ENCODE data around the gene ASXL1. TPM values are rescaled to one million over a fixed set of nuclear protein-coding genes. Genes with fewer than 3 reads are reported as not detected.
"Not testable (repeated sequence)": the region's sequence is repeated elsewhere in the genome, so short reads cannot be mapped to it uniquely, and the experiment has no call there.

The ASXL1 gene
- total RNA-seq (2014; rRNA removed; shearing (Covaris generic); ENCODE audit: low replicate concordance) = 17.3 and 25.7 TPM in 2 replicates

- peak; percentile 100 for DNase-seq (ENCODE audit: low read depth)
- in situ Hi-C loops (cut with HindIII; ENCODE audit: low pct_unique_long_range_greater_than_20kb, low sequenced_read_pairs) = no loop called here
Observed at GRCh38 chr20:32357869-32358631, at the start of gene ASXL1. ASXL1 (plus strand) TSS chr20:32358331; CDS start chr20:32358776, 445 bp downstream.

DNA sequence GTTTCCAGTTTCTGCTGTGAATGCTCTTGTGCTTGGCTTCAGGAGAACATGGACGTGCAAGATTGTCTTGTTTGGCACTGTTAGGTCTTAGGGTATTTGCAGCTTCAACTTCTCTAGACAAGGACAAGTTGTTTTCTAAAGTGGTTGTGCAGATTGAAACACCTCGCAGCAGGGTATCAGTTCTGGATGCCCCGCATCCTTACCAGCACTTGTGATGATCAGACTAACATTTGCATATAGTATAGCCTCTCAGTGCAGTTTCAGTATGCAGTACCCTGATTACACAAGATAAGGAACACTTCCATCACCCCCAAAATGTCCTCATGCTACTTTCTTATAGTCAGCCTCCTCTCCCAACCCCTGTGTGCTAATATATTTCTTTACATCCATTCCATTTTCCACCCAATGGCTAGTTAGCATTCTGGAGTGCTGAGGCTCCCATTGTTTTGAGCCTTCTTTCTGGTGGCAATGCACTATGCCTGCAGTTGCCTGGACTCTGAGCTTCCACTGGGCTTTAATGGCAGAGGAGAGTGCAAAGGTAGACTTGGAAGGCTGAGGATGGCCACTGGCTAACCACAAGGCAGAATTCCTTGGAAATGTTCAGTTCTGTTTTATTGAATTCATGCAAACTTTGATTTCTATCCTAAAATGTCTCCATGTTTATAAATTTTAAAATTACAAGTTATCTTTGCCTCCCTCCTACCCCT, 45.3 kb upstream of the ASXL1 start:
- DNase-seq (ENCODE audit: low read depth) = no peak
- in situ Hi-C loops (cut with HindIII; ENCODE audit: low pct_unique_long_range_greater_than_20kb, low sequenced_read_pairs) = no loop called here

- in situ Hi-C loops (cut with HindIII; ENCODE audit: low pct_unique_long_range_greater_than_20kb, low sequenced_read_pairs) = no loop called here
- no peak for DNase-seq (ENCODE audit: low read depth)
Observed at GRCh38 chr20:32314768-32315167, 43.4 kb upstream of the ASXL1 start.

- in situ Hi-C loops (cut with HindIII; ENCODE audit: low pct_unique_long_range_greater_than_20kb, low sequenced_read_pairs) = no loop called here
Observed at GRCh38 chr20:32315399-32315798, 42.7 kb upstream of the ASXL1 start.

DNA sequence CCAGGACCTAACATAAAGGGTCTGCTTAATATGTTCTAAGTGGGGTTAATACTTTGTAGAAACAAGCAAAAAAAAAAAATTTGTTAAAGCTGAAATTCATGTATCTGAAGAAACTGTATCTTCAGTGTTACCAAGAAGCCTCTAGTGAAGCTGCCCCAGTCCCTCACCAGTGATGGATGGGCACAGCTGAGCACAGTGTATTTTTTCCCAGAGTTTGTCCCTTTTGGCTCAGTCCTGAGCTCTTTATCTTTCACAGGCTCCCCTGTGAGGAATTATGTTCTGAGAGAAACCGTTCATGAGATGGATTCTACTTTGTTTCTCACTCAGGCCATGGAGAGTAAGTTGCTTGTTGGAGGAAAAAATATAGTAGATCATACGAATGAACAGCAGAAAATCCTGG, 42.2 kb upstream of the ASXL1 start:
- DNase-seq (ENCODE audit: low read depth) = no peak
- in situ Hi-C loops (cut with HindIII; ENCODE audit: low pct_unique_long_range_greater_than_20kb, low sequenced_read_pairs) = no loop called here

More at GRCh38 chr20:32315399-32315798, 42.7 kb upstream of the ASXL1 start:
- no peak for DNase-seq (ENCODE audit: low read depth)

DNA sequence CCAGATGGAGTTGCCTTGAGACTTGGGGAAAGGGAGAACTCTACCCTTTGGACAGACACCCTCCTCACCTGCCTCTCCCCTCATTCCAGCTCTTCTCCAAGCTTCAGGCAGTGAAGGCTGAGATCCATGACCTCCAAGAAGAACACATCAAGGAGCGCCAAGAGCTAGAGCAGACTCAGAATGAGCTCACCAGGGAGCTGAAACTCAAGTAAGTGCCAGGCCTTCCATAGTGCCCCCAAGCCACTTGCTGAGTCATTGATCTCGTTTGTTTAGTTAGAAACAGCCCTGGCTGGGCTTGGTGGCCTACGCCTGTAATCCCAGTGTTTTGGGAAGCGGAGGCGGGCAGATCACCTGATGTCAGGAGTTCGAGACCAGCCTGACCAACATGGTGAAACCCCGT, 41.5 kb upstream of the ASXL1 start:
- DNase-seq (ENCODE audit: low read depth) = peak; percentile 15
- in situ Hi-C loops (cut with HindIII; ENCODE audit: low pct_unique_long_range_greater_than_20kb, low sequenced_read_pairs) = no loop called here

- in situ Hi-C loops (cut with HindIII; ENCODE audit: low pct_unique_long_range_greater_than_20kb, low sequenced_read_pairs) = no loop called here
- no peak for DNase-seq (ENCODE audit: low read depth)
Observed at GRCh38 chr20:32319100-32319499, 39.0 kb upstream of the ASXL1 start.

DNA sequence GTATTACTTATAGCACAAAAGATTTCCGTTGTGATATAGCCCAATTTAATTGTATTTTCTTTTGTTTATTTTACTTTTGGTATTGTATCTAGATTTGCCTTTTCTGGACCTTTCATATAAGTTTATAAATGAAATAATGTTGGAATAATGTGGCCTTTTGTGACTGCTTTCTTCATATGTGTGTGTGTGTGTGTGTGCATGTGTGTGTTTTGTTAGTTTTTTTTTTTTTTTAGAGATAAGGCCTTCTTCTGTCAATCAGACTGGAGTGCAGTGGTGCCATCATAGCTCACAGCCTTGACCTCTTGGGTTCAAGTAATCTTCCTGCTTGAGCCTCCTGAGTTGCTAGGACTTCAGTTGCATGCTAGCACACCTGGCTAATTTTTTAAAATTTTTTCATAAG, 37.8 kb upstream of the ASXL1 start:
- DNase-seq (ENCODE audit: low read depth) = no peak
- in situ Hi-C loops (cut with HindIII; ENCODE audit: low pct_unique_long_range_greater_than_20kb, low sequenced_read_pairs) = no loop called here

DNA sequence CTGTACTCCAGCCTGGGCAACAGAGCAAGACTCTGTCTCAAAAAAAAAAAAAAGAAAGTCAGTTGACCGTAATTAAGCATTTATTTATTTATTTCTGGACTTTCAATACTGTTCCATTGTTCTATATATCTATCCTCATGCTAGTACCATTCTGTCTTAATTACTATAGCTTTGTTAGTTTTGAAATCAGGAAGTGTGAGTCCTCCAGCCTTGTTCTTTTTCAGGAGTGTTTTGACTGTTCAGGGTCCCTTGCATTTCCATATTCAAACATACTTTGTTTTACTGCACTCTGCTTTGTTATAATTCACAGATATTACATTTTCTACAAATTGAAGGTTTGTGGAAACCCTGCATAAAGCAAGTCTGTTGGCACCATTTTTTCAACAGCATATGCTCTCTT, 36.7 kb upstream of the ASXL1 start:
- DNase-seq (ENCODE audit: low read depth) = no peak
- in situ Hi-C loops (cut with HindIII; ENCODE audit: low pct_unique_long_range_greater_than_20kb, low sequenced_read_pairs) = no loop called here

DNA sequence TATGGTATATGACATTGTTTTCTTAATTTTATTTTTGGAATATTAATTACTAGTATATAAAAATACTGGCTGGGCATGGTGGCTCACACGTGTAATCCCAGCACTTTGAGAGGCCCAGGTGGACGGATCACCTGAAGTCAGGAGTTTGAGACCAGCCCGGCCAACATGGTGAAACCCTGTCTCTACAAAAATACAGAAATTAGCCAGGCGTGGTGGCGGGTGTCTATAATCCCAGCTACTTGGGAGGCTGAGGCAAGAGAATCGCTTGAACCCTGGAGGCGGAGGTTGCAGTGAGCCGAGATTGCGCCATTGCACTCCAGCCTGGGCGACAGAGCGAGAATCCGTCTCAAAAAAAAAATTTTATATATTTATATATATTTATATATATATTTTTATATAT, 35.9 kb upstream of the ASXL1 start:
- DNase-seq (ENCODE audit: low read depth); in situ Hi-C loops (cut with HindIII; ENCODE audit: low pct_unique_long_range_greater_than_20kb, low sequenced_read_pairs): not testable (repeated sequence)

GRCh38 chr20:32323761-32324160, 34.4 kb upstream of the ASXL1 start:
- in situ Hi-C loops (cut with HindIII; ENCODE audit: low pct_unique_long_range_greater_than_20kb, low sequenced_read_pairs); DNase-seq (ENCODE audit: low read depth): not testable (repeated sequence)

- in situ Hi-C loops (cut with HindIII; ENCODE audit: low pct_unique_long_range_greater_than_20kb, low sequenced_read_pairs) = no loop called here
- peak; percentile 92 for DNase-seq (ENCODE audit: low read depth)
Observed at GRCh38 chr20:32325706-32326503, 32.2 kb upstream of the ASXL1 start.

- in situ Hi-C loops (cut with HindIII; ENCODE audit: low pct_unique_long_range_greater_than_20kb, low sequenced_read_pairs) = no loop called here
- DNase-seq (ENCODE audit: low read depth) = peak; percentile 59
Observed at GRCh38 chr20:32326504-32326845, 31.7 kb upstream of the ASXL1 start.

- DNase-seq (ENCODE audit: low read depth) = peak; percentile 88
- in situ Hi-C loops (cut with HindIII; ENCODE audit: low pct_unique_long_range_greater_than_20kb, low sequenced_read_pairs) = no loop called here
Observed at GRCh38 chr20:32327087-32327681, 30.9 kb upstream of the ASXL1 start.

DNA sequence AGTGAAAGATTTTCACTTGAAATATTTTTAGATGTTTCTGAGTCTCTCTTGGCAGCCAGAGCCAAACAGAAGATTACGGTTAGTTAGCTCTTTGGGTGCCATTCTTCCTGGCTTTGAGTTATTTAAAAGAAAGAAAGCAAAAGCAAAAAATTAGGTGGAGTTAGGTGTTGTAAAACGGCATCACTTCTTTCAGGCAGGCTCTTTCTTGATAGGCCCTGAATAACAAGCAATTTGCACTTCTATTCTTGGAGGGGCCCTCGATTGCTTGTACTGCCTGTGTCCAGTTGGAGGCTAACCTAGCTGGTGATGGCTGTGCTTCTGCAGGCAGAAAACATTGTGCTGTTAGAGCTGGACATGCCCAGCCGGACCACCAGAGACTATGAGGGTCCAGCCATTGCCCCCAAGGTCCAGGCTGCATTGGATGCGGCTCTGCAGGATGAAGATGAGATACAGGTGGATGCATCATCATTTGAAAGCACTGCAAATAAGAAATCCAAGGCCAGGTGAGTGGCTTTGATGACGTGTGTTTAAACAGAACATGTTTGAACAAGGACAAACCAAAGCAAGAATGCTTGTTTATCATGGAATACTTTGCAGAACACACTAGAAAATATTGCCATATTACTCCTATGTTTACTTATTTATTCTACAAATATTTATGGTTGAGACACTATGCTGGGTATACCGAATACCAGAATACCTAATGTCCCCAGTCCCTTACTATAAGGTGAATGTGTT, 28.1 kb upstream of the ASXL1 start:
- DNase-seq (ENCODE audit: low read depth) = no peak
- in situ Hi-C loops (cut with HindIII; ENCODE audit: low pct_unique_long_range_greater_than_20kb, low sequenced_read_pairs) = no loop called here

GRCh38 chr20:32330555-32330897, 27.6 kb upstream of the ASXL1 start:
- no peak for DNase-seq (ENCODE audit: low read depth)
- in situ Hi-C loops (cut with HindIII; ENCODE audit: low pct_unique_long_range_greater_than_20kb, low sequenced_read_pairs) = no loop called here

DNA sequence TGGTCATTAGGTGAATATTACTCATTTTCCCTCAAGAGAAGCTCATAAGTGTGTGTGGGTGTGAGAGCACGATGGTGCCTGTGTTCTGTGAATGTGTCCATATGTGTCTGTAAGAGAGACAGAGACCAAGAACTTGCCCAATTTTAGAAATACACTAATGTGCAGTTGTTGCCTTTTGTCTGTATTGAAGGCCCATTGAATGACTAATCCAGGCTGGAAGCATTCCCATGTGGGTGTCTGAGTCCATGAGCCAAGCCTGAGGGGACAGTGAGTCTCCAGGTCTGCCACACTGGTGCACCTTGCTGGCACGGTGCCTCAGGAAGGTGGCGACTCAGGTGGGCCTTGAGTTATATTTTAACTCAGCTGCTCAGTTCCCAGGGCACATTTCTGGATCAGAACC, 25.5 kb upstream of the ASXL1 start:
- in situ Hi-C loops (cut with HindIII; ENCODE audit: low pct_unique_long_range_greater_than_20kb, low sequenced_read_pairs) = no loop called here
- DNase-seq (ENCODE audit: low read depth) = peak; percentile 18

Data from Caki2 (cell line).